K562 (cell line): ENCODE measurements around the gene HSF5. TPM values are rescaled to one million over a fixed set of nuclear protein-coding genes. Genes with fewer than 3 reads are reported as not detected.

Experiments used
- BHLHE40 ChIP-seq: IDR thresholded peaks from 2 replicates; pipeline ENCODE4 v1.6.1; 2011; ENCODE audit warnings: low read length, improper control_type of control experiment
- BMI1 ChIP-seq: fragments of 150-350 bp; IDR thresholded peaks from 2 replicates; pipeline ENCODE4 v1.6.1; 2014; ENCODE audit warnings: low read length
- CBX1 ChIP-seq: sonication (generic); IDR thresholded peaks from 2 replicates; pipeline ENCODE4 v1.6.1; 2016; ENCODE audit warnings: antibody characterized with exemption, low read depth, mild to moderate bottlenecking
- CHD4 ChIP-seq: fragments of 200-600 bp; sonication (generic); IDR thresholded peaks from 3 replicates; pipeline ENCODE4 v1.6.1; 2012; ENCODE audit warnings: low read depth, mild to moderate bottlenecking, mixed read lengths, low read length, inconsistent platforms; ENCODE audit not compliant: insufficient read depth, insufficient replicate concordance, poor library complexity, severe bottlenecking
- CREB3L1 ChIP-seq: fragments of 450-650 bp; IDR thresholded peaks from 2 replicates; pipeline ENCODE4 v1.6.1; 2014; ENCODE audit warnings: low read depth, mild to moderate bottlenecking, moderate library complexity, borderline replicate concordance
- GABPB1 ChIP-seq: sonication (generic); formaldehyde crosslinking; IDR thresholded peaks from 2 replicates; pipeline ENCODE4 v1.8.0; 2022; ENCODE audit warnings: mild to moderate bottlenecking, missing genetic modification reagents
- IFI16 ChIP-seq: fragments of 250-450 bp; sonication (Bioruptor Pico); IDR thresholded peaks from 2 replicates; pipeline ENCODE4 v2.1.2; 2022; ENCODE audit warnings: mild to moderate bottlenecking, inconsistent platforms
- KAT8 ChIP-seq: fragments of 450-650 bp; IDR thresholded peaks from 2 replicates; pipeline ENCODE4 v1.6.1; 2016; ENCODE audit warnings: low read depth, mild to moderate bottlenecking
- PHTF2 ChIP-seq: fragments of 250-450 bp; sonication (Bioruptor Pico); IDR thresholded peaks from 2 replicates; pipeline ENCODE4 v1.5.0; 2021; ENCODE audit warnings: mild to moderate bottlenecking
- SAFB ChIP-seq: fragments of 200-400 bp; formaldehyde crosslinking; IDR thresholded peaks from 2 replicates; pipeline ENCODE4 v1.6.1; 2017; ENCODE audit warnings: low read depth, low read length, borderline replicate concordance
- SLC30A9 ChIP-seq: fragments of 250-450 bp; sonication (Bioruptor Pico); IDR thresholded peaks from 2 replicates; pipeline ENCODE4 v1.8.0; 2022; ENCODE audit warnings: mild to moderate bottlenecking, moderate library complexity
- SOX6 ChIP-seq: fragments of 450-650 bp; IDR thresholded peaks from 2 replicates; pipeline ENCODE4 v1.6.1; 2014; ENCODE audit warnings: mild to moderate bottlenecking
- SRSF1 ChIP-seq: fragments of 200-400 bp; formaldehyde crosslinking; IDR thresholded peaks from 2 replicates; pipeline ENCODE4 v1.6.1; 2017; ENCODE audit warnings: mild to moderate bottlenecking, low read depth, low read length, moderate library complexity
- SRSF7 ChIP-seq: fragments of 200-400 bp; formaldehyde crosslinking; optimal IDR thresholded peaks from 2 replicates; pipeline ENCODE3; 2017; ENCODE audit warnings: mild to moderate bottlenecking, low read depth, low read length
- TCF7L2 ChIP-seq: fragments of 150-350 bp; IDR thresholded peaks from 2 replicates; pipeline ENCODE4 v1.6.1; 2016; ENCODE audit warnings: low read depth, mild to moderate bottlenecking, low read length, moderate library complexity
- TEAD4 ChIP-seq, 2 experiments: sonication (generic) in 1 of 2; formaldehyde crosslinking in 1 of 2; IDR thresholded peaks; 2 replicates each; pipeline versions ENCODE4 v1.6.1 to v1.8.0; 2012 to 2022; ENCODE audit warnings: borderline replicate concordance in 1 of 2, inconsistent platforms in 1 of 2, low read length in 1 of 2, mild to moderate bottlenecking in 1 of 2, missing genetic modification reagents in 1 of 2
- ZFPM2 ChIP-seq: fragments of 250-450 bp; sonication (Bioruptor Pico); IDR thresholded peaks from 2 replicates; pipeline ENCODE4 v1.5.1; 2022; ENCODE audit warnings: mild to moderate bottlenecking
- ZKSCAN3 ChIP-seq: fragments of 250-450 bp; sonication (Bioruptor Pico); IDR thresholded peaks from 2 replicates; pipeline ENCODE4 v1.4.0; 2020
- ZNF212 ChIP-seq: fragments of 450-650 bp; formaldehyde crosslinking; IDR thresholded peaks from 2 replicates; pipeline ENCODE4 v1.4.0; 2020; ENCODE audit warnings: mild to moderate bottlenecking
- ZNF24 ChIP-seq: fragments of 450-650 bp; IDR thresholded peaks from 2 replicates; pipeline ENCODE4 v1.6.1; 2016
- ZNF347 ChIP-seq: fragments of 450-650 bp; formaldehyde crosslinking; IDR thresholded peaks from 2 replicates; pipeline ENCODE4 v1.4.0; 2020; ENCODE audit warnings: low read depth, mild to moderate bottlenecking, moderate library complexity
- ZNF551 ChIP-seq: fragments of 250-450 bp; sonication (Bioruptor Pico); IDR thresholded peaks from 2 replicates; pipeline ENCODE4 v1.5.0; 2021; ENCODE audit warnings: mild to moderate bottlenecking, moderate library complexity
- polyA plus RNA-seq, 8 experiments: library from polyadenylated mRNA; depleted of rRNA in 4 of 8; stranded (reverse) in 5 of 8; unstranded in 3 of 8; fragments of >200 nt; fragmentation: Nextera tagmentation in 2 of 8; fragmentation: Illumina TruSeq in 1 of 8; extraction: Ambion mirVana in 2 of 8; extraction: Trizol in 1 of 8; gene quantifications; 2 replicates each; pipeline versions ENCODE4 v1.2.1 to v1.2.3, GENCODE V29; 2011 to 2014; ENCODE audit warnings: inconsistent platforms in 1 of 8, missing spikeins in 1 of 8
- total RNA-seq, 7 experiments: library from RNA; depleted of rRNA in 6 of 7; stranded (reverse); fragments of >200 nt in 6 of 7; fragmentation: Illumina TruSeq in 2 of 7; extraction: Trizol in 2 of 7; gene quantifications; 2 replicates each; pipeline versions ENCODE4 v1.2.1 to v1.2.3, GENCODE V29; 2011 to 2021; ENCODE audit warnings: low replicate concordance in 1 of 7
- TF ChIP-seq, protein P1 (sequence below), 2 experiments: fragments of 450-650 bp in 1 of 2; sonication (generic) in 1 of 2; formaldehyde crosslinking in 1 of 2; IDR thresholded peaks in 1 of 2; conservative IDR thresholded peaks in 1 of 2; 2 replicates each; pipeline versions ENCODE4 v1.6.1 to v1.8.1; 2016 to 2023; ENCODE audit warnings: mild to moderate bottlenecking in 2 of 2, moderate library complexity in 2 of 2, inconsistent platforms in 1 of 2, missing genetic modification reagents in 1 of 2
- TF ChIP-seq, protein P2 (sequence below): sonication (generic); formaldehyde crosslinking; IDR thresholded peaks from 2 replicates; pipeline ENCODE4 v1.8.0; 2022; ENCODE audit warnings: mild to moderate bottlenecking, missing genetic modification reagents
- TF ChIP-seq, protein P3 (sequence below), 2 experiments: fragments of 450-650 bp; IDR thresholded peaks; 2 replicates each; pipeline ENCODE4 v1.6.1; 2016

HSF5 gene
- total and polyA plus RNA-seq, 9 of the 15 experiments (the other 6 are each of a cell fraction or from before 2014, with no cell fraction given), result 0.04 TPM; not detected in 8

- TF ChIP-seq, protein P1, sequence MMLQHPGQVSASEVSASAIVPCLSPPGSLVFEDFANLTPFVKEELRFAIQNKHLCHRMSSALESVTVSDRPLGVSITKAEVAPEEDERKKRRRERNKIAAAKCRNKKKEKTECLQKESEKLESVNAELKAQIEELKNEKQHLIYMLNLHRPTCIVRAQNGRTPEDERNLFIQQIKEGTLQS (IDR thresholded peaks at IDR 0.05), result no peak
- TF ChIP-seq, protein P1 (CRISPR knock-in tag; conservative IDR thresholded peaks at IDR 0.05), result peak; percentile 48; the same call in 1 of the 2 replicates
- TF ChIP-seq TEAD4 (IDR thresholded peaks at IDR 0.05; ENCODE audit: low read length) (no peak; the same call in 1 of the 2 replicates), TEAD4 (CRISPR knock-in tag; IDR thresholded peaks at IDR 0.05; ENCODE audit: borderline replicate concordance) (no peak), SAFB (no peak), ZNF551 (CRISPR knock-in tag) (no peak), ZNF24 (no peak), BHLHE40 (no peak; the same call in 1 of the 2 replicates), CBX1 (no peak), CREB3L1 (0 out of 2 replicates have a peak, but pooled peaks have one; percentile 39), ZNF347 (CRISPR knock-in tag) (no peak), CHD4 (no peak), GABPB1 (CRISPR knock-in tag) (peak; percentile 99), SRSF7 (no peak), IFI16 (CRISPR knock-in tag) (no peak), PHTF2 (CRISPR knock-in tag) (no peak), ZNF212 (no peak), SOX6 (0 out of 2 replicates have a peak, but pooled peaks have one; percentile 24), ZFPM2 (CRISPR knock-in tag) (no peak), KAT8 (no peak), TCF7L2 (no peak), ZKSCAN3 (CRISPR knock-in tag) (no peak), BMI1 (no peak), SLC30A9 (no peak), SRSF1 (no peak)
- TF ChIP-seq, protein P2, sequence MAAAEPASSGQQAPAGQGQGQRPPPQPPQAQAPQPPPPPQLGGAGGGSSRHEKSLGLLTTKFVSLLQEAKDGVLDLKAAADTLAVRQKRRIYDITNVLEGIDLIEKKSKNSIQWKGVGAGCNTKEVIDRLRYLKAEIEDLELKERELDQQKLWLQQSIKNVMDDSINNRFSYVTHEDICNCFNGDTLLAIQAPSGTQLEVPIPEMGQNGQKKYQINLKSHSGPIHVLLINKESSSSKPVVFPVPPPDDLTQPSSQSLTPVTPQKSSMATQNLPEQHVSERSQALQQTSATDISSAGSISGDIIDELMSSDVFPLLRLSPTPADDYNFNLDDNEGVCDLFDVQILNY, result no peak
- TF ChIP-seq, protein P3, sequence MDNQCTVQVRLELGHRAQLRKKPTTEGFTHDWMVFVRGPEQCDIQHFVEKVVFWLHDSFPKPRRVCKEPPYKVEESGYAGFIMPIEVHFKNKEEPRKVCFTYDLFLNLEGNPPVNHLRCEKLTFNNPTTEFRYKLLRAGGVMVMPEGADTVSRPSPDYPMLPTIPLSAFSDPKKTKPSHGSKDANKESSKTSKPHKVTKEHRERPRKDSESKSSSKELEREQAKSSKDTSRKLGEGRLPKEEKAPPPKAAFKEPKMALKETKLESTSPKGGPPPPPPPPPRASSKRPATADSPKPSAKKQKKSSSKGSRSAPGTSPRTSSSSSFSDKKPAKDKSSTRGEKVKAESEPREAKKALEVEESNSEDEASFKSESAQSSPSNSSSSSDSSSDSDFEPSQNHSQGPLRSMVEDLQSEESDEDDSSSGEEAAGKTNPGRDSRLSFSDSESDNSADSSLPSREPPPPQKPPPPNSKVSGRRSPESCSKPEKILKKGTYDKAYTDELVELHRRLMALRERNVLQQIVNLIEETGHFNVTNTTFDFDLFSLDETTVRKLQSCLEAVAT (IDR thresholded peaks at IDR 0.05), result peak; percentile 49 to 87; a peak in 3 of 4 replicates
Observed at GRCh38 chr17:58517928-58518609, 29.9 kb upstream of the HSF5 start (continued).
